Upper lobe of right lung (tissue), 1 donor: ENCODE results near the gene MAB21L4. TPM values are rescaled to one million over a fixed set of nuclear protein-coding genes. Genes with fewer than 3 reads are reported as not detected.

Experiments used
- ATAC-seq: fragments of 200-7000 bp; cut with Tn5 transposase; one replicate; pipeline ENCODE4 v1.9.1; 2020; ENCODE audit warnings: mild to moderate bottlenecking, moderate library complexity
- DNase-seq: peaks from one replicate; pipeline ENCODE4 v3.0.0-alpha.2; 2020
- H3K27ac ChIP-seq: fragments of 200-600 bp; one replicate; pipeline ENCODE4 v1.8.0; 2022
- H3K27me3 ChIP-seq: fragments of 200-600 bp; one replicate; pipeline ENCODE4 v1.8.0; 2022; ENCODE audit warnings: mild to moderate bottlenecking
- H3K36me3 ChIP-seq: fragments of 200-600 bp; one replicate; pipeline ENCODE4 v1.8.0; 2022
- H3K4me1 ChIP-seq: fragments of 200-600 bp; one replicate; pipeline ENCODE4 v1.8.0; 2022
- H3K4me3 ChIP-seq: fragments of 200-600 bp; one replicate; pipeline ENCODE4 v1.8.0; 2022; ENCODE audit warnings: mild to moderate bottlenecking
- H3K9me3 ChIP-seq: fragments of 200-600 bp; one replicate; pipeline ENCODE4 v1.8.0; 2022
- CTCF ChIP-seq: fragments of 200-600 bp; IDR thresholded peaks from one replicate; pipeline ENCODE4 v1.8.0; 2022; ENCODE audit warnings: antibody characterized with exemption
- intact Hi-C: fragments of 100-400 bp; cut with DNase I; formaldehyde crosslinking; loops from one replicate; pipeline ENCODE4 v1.11.0; 2022
- total RNA-seq: library from RNA; stranded (reverse); fragmentation: NEBNext Ultra II Directional; extraction: Animal tissue kit (Norgen Biotek cat#: 25700); gene quantifications from one replicate; pipeline ENCODE4 v1.2.1, GENCODE V29; 2021
- donor health status: DM: no; HTN: yes; CAD: no; lungs with severe emphysema.

The MAB21L4 gene
- total RNA-seq, 1 donor from 2014 or later, result 22.2 TPM

- DNase-seq (no peak), ATAC-seq (no peak)
- Histone ChIP-seq H3K4me1 (no peaks in the 10 kb centered on the region), H3K9me3 (no peaks in the 10 kb centered on the region), H3K4me3 (no peak overlapping the region), H3K36me3 (no peaks in the 10 kb centered on the region), H3K27me3 (no peaks in the 10 kb centered on the region), H3K27ac (no peak overlapping the region)
- no peak for TF ChIP-seq CTCF
- intact Hi-C loops, result no loop called here
Measured at GRCh38 chr2:240872317-240873097, 23.4 kb downstream of the MAB21L4 start.

DNA sequence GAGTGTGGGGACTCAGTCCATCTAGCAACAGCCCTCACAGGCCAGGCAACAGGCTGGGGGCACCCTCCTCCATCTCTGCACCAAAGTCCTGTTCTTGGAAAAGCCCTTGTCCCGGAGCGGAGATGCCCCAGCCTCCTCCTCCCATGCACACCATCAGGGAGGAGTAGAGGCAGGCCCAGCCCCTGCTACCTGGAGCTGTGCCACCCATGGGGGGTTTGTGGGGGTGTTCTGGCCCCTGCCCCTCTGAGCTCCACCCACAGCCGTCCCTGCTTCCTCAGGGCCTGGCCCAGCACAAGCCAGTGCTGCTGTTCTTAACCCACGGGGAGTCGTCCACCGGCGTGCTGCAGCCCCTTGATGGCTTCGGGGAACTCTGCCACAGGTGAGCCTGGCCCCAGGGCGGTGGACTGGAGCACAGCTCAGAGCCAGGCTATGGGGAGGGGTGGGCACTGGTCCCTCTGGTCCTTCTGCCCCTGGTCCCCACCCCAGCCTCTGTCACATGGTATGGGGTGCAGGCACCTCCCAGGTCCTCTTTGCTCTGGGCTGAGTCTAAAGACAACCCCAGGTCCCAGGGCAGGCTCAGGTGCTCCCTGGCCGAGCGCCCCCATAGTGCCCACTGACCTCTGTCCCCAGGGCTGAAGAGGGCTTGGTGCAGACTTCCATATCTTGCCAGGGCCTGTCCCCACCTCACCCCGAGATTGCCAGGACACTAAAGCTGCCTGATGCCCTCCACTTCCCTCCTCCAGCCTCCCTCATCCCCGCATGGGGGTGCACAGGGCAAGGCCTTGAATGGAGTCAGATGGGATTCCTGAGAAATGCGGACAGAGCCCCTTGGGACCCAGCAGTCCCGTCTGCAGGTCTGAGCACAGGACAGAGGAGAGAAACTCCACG is 24.6 kb downstream of the MAB21L4 start:
- intact Hi-C loops, result no loop called here
- H3K36me3 ChIP-seq, result no peaks in the 10 kb centered on the region
- DNase-seq, result no peak

GRCh38 chr2:240869956-240870875 is 25.7 kb downstream of the MAB21L4 start:
- ATAC-seq, result no peak
- H3K27me3 ChIP-seq, result no peaks in the 10 kb centered on the region
- intact Hi-C loops, result no loop called here
- no peaks in the 10 kb centered on the region for H3K36me3 ChIP-seq
- no peak overlapping the region for H3K27ac ChIP-seq
- H3K4me3 ChIP-seq, result no peak overlapping the region
- DNase-seq, result no peak
- H3K9me3 ChIP-seq, result no peaks in the 10 kb centered on the region
- TF ChIP-seq CTCF, result no peak
- no peaks in the 10 kb centered on the region for H3K4me1 ChIP-seq

More for the DNA sequence above, 24.6 kb downstream of the MAB21L4 start:
- Histone ChIP-seq H3K27me3 (no peaks in the 10 kb centered on the region), H3K4me3 (no peak overlapping the region), H3K4me1 (no peaks in the 10 kb centered on the region), H3K27ac (no peak overlapping the region), H3K9me3 (no peaks in the 10 kb centered on the region)
- no peak for TF ChIP-seq CTCF
- ATAC-seq, result no peak

GRCh38 chr2:240869109-240869955 is 26.6 kb downstream of the MAB21L4 start:
- Histone ChIP-seq H3K4me1 (no peaks in the 10 kb centered on the region), H3K36me3 (no peaks in the 10 kb centered on the region), H3K9me3 (no peaks in the 10 kb centered on the region), H3K27me3 (no peaks in the 10 kb centered on the region), H3K27ac (no peak overlapping the region), H3K4me3 (no peak overlapping the region)
- DNase-seq (no peak), ATAC-seq (no peak)
- TF ChIP-seq CTCF, result no peak
- intact Hi-C loops, result no loop called here
